Measurements from ENCODE around the gene IL6R. TPM values are rescaled to one million over a fixed set of nuclear protein-coding genes. Genes with fewer than 3 reads are reported as not detected.

The IL6R gene
- total RNA-seq, 2 donors from 2014 or later, result 11.8 to 21.8 TPM

- TF ChIP-seq CTCF (IDR thresholded peaks at IDR 0.05), result no peak
- peaks cover 0 to 18% of the 10 kb centered on the region in 2 donors for H3K4me1 ChIP-seq
- DNase-seq (ENCODE audit: low spot score), result no peak
- H3K27me3 ChIP-seq, result no peaks in the 10 kb centered on the region
- H3K36me3 ChIP-seq, result no peaks in the 10 kb centered on the region
- no peaks in the 10 kb centered on the region for H3K9me3 ChIP-seq
- H3K27ac ChIP-seq, result no peak overlapping the region
- no peak overlapping the region for H3K4me3 ChIP-seq
Measured at GRCh38 chr1:154517661-154518060, 112.5 kb downstream of the IL6R start.

Other genes starting within 250 kb of the IL6R start
- gene TPM3, start 213.2 kb upstream of the IL6R start, total RNA-seq, result 100 to 1,000 TPM; 469 to 975 TPM
- not detected for gene CFAP141, start 199.0 kb upstream of the IL6R start, total RNA-seq
- 10 to 100 TPM; 48.9 to 58.6 TPM for gene UBAP2L, start 184.4 kb upstream of the IL6R start, total RNA-seq
- gene HAX1, start 132.7 kb upstream of the IL6R start, total RNA-seq, result 100 to 1,000 TPM; 129 to 168 TPM
- not detected for gene AQP10, start 84.2 kb upstream of the IL6R start, total RNA-seq
- 10 to 100 TPM; 22.8 to 82.5 TPM for gene ATP8B2, start 79.8 kb upstream of the IL6R start, total RNA-seq
- 1 to 10 TPM in 1 of 2 donors, under 1 TPM in 1; 0.85 to 1.8 TPM for gene TDRD10, start 96.9 kb downstream of the IL6R start, total RNA-seq
- gene SHE, start 97.1 kb downstream of the IL6R start, total RNA-seq, result 10 to 100 TPM; 10.8 to 19.9 TPM
- gene UBE2Q1, start 153.3 kb downstream of the IL6R start, total RNA-seq, result 10 to 100 TPM; 18.5 to 26.3 TPM
- under 1 TPM in 1 of 2 donors, not detected in 1; 0.24 TPM for gene CHRNB2, start 162.4 kb downstream of the IL6R start, total RNA-seq
- gene ADAR, start 202.8 kb downstream of the IL6R start, total RNA-seq, result 10 to 100 TPM; 39.3 to 51.9 TPM

All from right atrium auricular region (tissue), 2 donors.